Measurements from ENCODE around the gene LRRC14B.

GRCh38 chr5:150746-151145 is 40.5 kb upstream of the LRRC14B start:
- TF ChIP-seq SUZ12 (IDR thresholded peaks at IDR 0.05; ENCODE audit: extremely low read depth, insufficient read depth, insufficient read length) = no peak
- no peak for TF ChIP-seq YY1 (IDR thresholded peaks at IDR 0.05; ENCODE audit: insufficient read depth, insufficient read length)
- TF ChIP-seq ZNF274 (IDR thresholded peaks at IDR 0.05; ENCODE audit: low read depth, low read length) = no peak

Data from NT2/D1 (cell line).